Uterus (tissue), 2 donors: ENCODE data around the gene RAP2C.
"Not testable (repeated sequence)": the region's sequence is repeated elsewhere in the genome, so short reads cannot be mapped to it uniquely, and the experiment has no call there.

Source experiments
- POLR2A ChIP-seq, 2 donors: fragments of 450-650 bp; IDR thresholded peaks; one replicate each; pipeline ENCODE4 v1.6.1; 2016; ENCODE audit warnings: antibody characterized with exemption in 2 of 2, mild to moderate bottlenecking in 1 of 2, moderate library complexity in 1 of 2
- TF ChIP-seq, protein P1 (sequence below), 4 experiments: fragments of 200-600 bp in 2 of 4; fragments of 450-650 bp in 2 of 4; sonication (generic) in 2 of 4; IDR thresholded peaks; one replicate each; pipeline ENCODE4 v1.5.1; 2016 to 2019; ENCODE audit warnings: antibody characterized with exemption in 4 of 4, mild to moderate bottlenecking in 2 of 4, moderate library complexity in 1 of 4

GRCh38 chrX:132163094-132163493 lies 56.2 kb downstream of the RAP2C start:
- TF ChIP-seq, protein P1, sequence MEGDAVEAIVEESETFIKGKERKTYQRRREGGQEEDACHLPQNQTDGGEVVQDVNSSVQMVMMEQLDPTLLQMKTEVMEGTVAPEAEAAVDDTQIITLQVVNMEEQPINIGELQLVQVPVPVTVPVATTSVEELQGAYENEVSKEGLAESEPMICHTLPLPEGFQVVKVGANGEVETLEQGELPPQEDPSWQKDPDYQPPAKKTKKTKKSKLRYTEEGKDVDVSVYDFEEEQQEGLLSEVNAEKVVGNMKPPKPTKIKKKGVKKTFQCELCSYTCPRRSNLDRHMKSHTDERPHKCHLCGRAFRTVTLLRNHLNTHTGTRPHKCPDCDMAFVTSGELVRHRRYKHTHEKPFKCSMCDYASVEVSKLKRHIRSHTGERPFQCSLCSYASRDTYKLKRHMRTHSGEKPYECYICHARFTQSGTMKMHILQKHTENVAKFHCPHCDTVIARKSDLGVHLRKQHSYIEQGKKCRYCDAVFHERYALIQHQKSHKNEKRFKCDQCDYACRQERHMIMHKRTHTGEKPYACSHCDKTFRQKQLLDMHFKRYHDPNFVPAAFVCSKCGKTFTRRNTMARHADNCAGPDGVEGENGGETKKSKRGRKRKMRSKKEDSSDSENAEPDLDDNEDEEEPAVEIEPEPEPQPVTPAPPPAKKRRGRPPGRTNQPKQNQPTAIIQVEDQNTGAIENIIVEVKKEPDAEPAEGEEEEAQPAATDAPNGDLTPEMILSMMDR (IDR thresholded peaks at IDR 0.05), result not testable (repeated sequence)
- not testable (repeated sequence) for TF ChIP-seq POLR2A (IDR thresholded peaks at IDR 0.05)
